H1 (cell line): ENCODE data around the gene GPBP1. TPM values are rescaled to one million over a fixed set of nuclear protein-coding genes. Genes with fewer than 3 reads are reported as not detected.

Experiments used
- CTCF ChIA-PET: fragments of 300-600 bp; sonication (Branson Sonifier 250); formaldehyde crosslinking; loops from one replicate; lab custom pipeline; 2021; ENCODE audit not compliant: partially characterized antibody; lab: Charles Lee
- POLR2A ChIA-PET: fragments of 300-600 bp; sonication (Branson Sonifier 250); formaldehyde crosslinking; loops from one replicate; lab custom pipeline; 2021; ENCODE audit warnings: inconsistent platforms; ENCODE audit not compliant: partially characterized antibody; lab: Charles Lee
- DNase-seq, 2 experiments: peaks; one replicate each; pipeline versions ENCODE4 v3.0.0 to v3.0.0-alpha.2; 2010 to 2022; ENCODE audit warnings: low spot score in 2 of 2, low read depth in 1 of 2, mixed read lengths in 1 of 2
- FAIRE-seq: peaks from 2 replicates; lab custom pipeline; 2011; peaks lifted over from hg19 to GRCh38; lab: Jason Lieb, UNC
- H2AFZ ChIP-seq: 2 replicates; pipeline ENCODE4 v1.8.1; 2012; ENCODE audit warnings: low read length, inconsistent platforms
- H2AK5ac ChIP-seq: 2 replicates; pipeline ENCODE4 v1.6.1; 2013; ENCODE audit warnings: low read depth, low read length
- H2BK120ac ChIP-seq: replicated peaks from 2 replicates; pipeline ENCODE3; 2013; ENCODE audit warnings: low read depth, low read length, inconsistent platforms
- H2BK12ac ChIP-seq: 2 replicates; pipeline ENCODE4 v1.6.1; 2013; ENCODE audit warnings: low read depth, low read length
- H2BK15ac ChIP-seq: 2 replicates; pipeline ENCODE4 v1.6.1; 2013; ENCODE audit warnings: low read length
- H2BK20ac ChIP-seq: 2 replicates; pipeline ENCODE4 v1.6.1; 2013; ENCODE audit warnings: low read length
- H2BK5ac ChIP-seq: 2 replicates; pipeline ENCODE4 v1.6.1; 2013; ENCODE audit warnings: low read depth, low read length
- H3K14ac ChIP-seq: 2 replicates; pipeline ENCODE4 v1.6.1; 2013; ENCODE audit warnings: inconsistent platforms; ENCODE audit not compliant: insufficient read length
- H3K18ac ChIP-seq: 2 replicates; pipeline ENCODE4 v1.6.1; 2013; ENCODE audit warnings: low read length; ENCODE audit errors: extremely low read depth
- H3K23ac ChIP-seq: 2 replicates; pipeline ENCODE4 v1.6.1; 2013; ENCODE audit warnings: inconsistent platforms; ENCODE audit not compliant: insufficient read length
- H3K23me2 ChIP-seq: 2 replicates; pipeline ENCODE4 v1.6.1; 2013; ENCODE audit warnings: low read depth, low read length
- H3K27ac ChIP-seq: 2 replicates; pipeline ENCODE4 v1.6.1; 2011; ENCODE audit warnings: low read depth, low read length, inconsistent platforms
- H3K27me3 ChIP-seq, 4 experiments: replicated peaks in 1 of 4; 1 replicate in 1 of 4; 2 replicates in 3 of 4; pipeline versions ENCODE4 v1.6.1 to v1.8.1; 2011 to 2013; ENCODE audit warnings: low read length in 3 of 4, mild to moderate bottlenecking in 3 of 4, inconsistent platforms in 2 of 4, mixed read lengths in 2 of 4, moderate library complexity in 1 of 4; ENCODE audit not compliant: control insufficient read depth in 3 of 4, insufficient read depth in 3 of 4; ENCODE audit errors: extremely low read depth in 1 of 4
- H3K36me3 ChIP-seq, 4 experiments: 2 replicates each; pipeline versions ENCODE4 v1.6.1 to v1.8.1; 2011 to 2013; ENCODE audit warnings: mild to moderate bottlenecking in 4 of 4, low read length in 3 of 4, moderate library complexity in 2 of 4, control low read depth in 1 of 4, inconsistent platforms in 1 of 4; ENCODE audit not compliant: insufficient read depth in 4 of 4, control insufficient read depth in 2 of 4
- H3K4ac ChIP-seq: replicated peaks from 2 replicates; pipeline ENCODE3; 2013; ENCODE audit warnings: low read length, low read depth, mixed read lengths, inconsistent platforms; ENCODE audit not compliant: insufficient read length
- H3K4me1 ChIP-seq, 4 experiments: replicated peaks in 1 of 4; 1 replicate in 1 of 4; 2 replicates in 3 of 4; pipeline versions ENCODE4 v1.6.1 to v1.8.1; 2011 to 2013; ENCODE audit warnings: low read length in 3 of 4, inconsistent platforms in 2 of 4, mixed read lengths in 1 of 4; ENCODE audit not compliant: insufficient read depth in 4 of 4, control insufficient read depth in 3 of 4
- H3K4me2 ChIP-seq, 2 experiments: 2 replicates each; pipeline versions ENCODE4 v1.6.1 to v1.8.1; 2011 to 2013; ENCODE audit warnings: low read depth in 2 of 2, low read length in 2 of 2, control low read depth in 1 of 2, inconsistent platforms in 1 of 2, mild to moderate bottlenecking in 1 of 2; ENCODE audit not compliant: insufficient read depth in 1 of 2
- H3K4me3 ChIP-seq, 4 experiments: fragments of 200-600, 300-600 bp in 1 of 4; sonication (generic), shearing (Covaris generic), sonication (Bioruptor Twin) in 1 of 4; 2 replicates each; pipeline versions ENCODE4 v1.5.1 to v1.8.1; 2011 to 2016; ENCODE audit warnings: low read length in 4 of 4, low read depth in 3 of 4, control low read depth in 2 of 4, inconsistent platforms in 2 of 4, mild to moderate bottlenecking in 2 of 4, mixed read lengths in 1 of 4, moderate library complexity in 1 of 4; ENCODE audit not compliant: insufficient read depth in 2 of 4; ENCODE audit errors: extremely low read depth in 1 of 4
- H3K56ac ChIP-seq: replicated peaks from 2 replicates; pipeline ENCODE3; 2013; ENCODE audit warnings: low read depth, mild to moderate bottlenecking, mixed read lengths, low read length, inconsistent platforms; ENCODE audit not compliant: insufficient read length
- H3K79me1 ChIP-seq: 2 replicates; pipeline ENCODE4 v1.6.1; 2013; ENCODE audit warnings: low read depth, low read length, control low read depth
- H3K79me2 ChIP-seq, 2 experiments: 2 replicates each; pipeline versions ENCODE4 v1.6.1 to v1.8.1; 2012 to 2013; ENCODE audit warnings: low read length in 2 of 2, mild to moderate bottlenecking in 2 of 2, inconsistent platforms in 1 of 2; ENCODE audit not compliant: insufficient read depth in 2 of 2, control insufficient read depth in 1 of 2
- H3K9ac ChIP-seq, 4 experiments: replicated peaks in 1 of 4; 1 replicate in 1 of 4; 2 replicates in 3 of 4; pipeline versions ENCODE4 v1.6.1 to v1.8.1; 2011 to 2013; ENCODE audit warnings: low read depth in 3 of 4, low read length in 3 of 4, control low read depth in 2 of 4, mild to moderate bottlenecking in 2 of 4, moderate library complexity in 2 of 4, inconsistent platforms in 1 of 4; ENCODE audit errors: extremely low read depth in 1 of 4
- H3K9me3 ChIP-seq, 2 experiments: 2 replicates each; pipeline versions ENCODE4 v1.6.1 to v1.8.1; 2012 to 2013; ENCODE audit warnings: mild to moderate bottlenecking in 2 of 2, moderate library complexity in 2 of 2, control low read depth in 1 of 2, inconsistent platforms in 1 of 2, low read depth in 1 of 2, low read length in 1 of 2, mixed read lengths in 1 of 2; ENCODE audit not compliant: insufficient read depth in 2 of 2
- H4K20me1 ChIP-seq, 2 experiments: replicated peaks in 1 of 2; 2 replicates each; pipeline versions ENCODE3 to v1.8.1; 2011 to 2013; ENCODE audit warnings: inconsistent platforms in 2 of 2, low read length in 2 of 2, mild to moderate bottlenecking in 1 of 2; ENCODE audit not compliant: insufficient read depth in 2 of 2, control insufficient read depth in 1 of 2
- H4K5ac ChIP-seq: 2 replicates; pipeline ENCODE4 v1.6.1; 2013; ENCODE audit warnings: low read length, low read depth, mixed read lengths, inconsistent platforms; ENCODE audit not compliant: insufficient read length
- H4K8ac ChIP-seq: 2 replicates; pipeline ENCODE4 v1.8.0; 2013; ENCODE audit warnings: mild to moderate bottlenecking, moderate library complexity, low read length, inconsistent platforms; ENCODE audit not compliant: insufficient read depth; ENCODE audit errors: extremely low read depth
- H4K91ac ChIP-seq: replicated peaks from 2 replicates; pipeline ENCODE3; 2013; ENCODE audit warnings: low read length, mixed read lengths, inconsistent platforms; ENCODE audit not compliant: insufficient read length
- BACH1 ChIP-seq: IDR thresholded peaks from 2 replicates; pipeline ENCODE4 v1.6.1; 2012; ENCODE audit warnings: low read length, improper control_type of control experiment
- CBX8 ChIP-seq: fragments of 300-800, 300-1000 bp; sonication (generic); IDR thresholded peaks from 2 replicates; pipeline ENCODE4 v1.7.1; 2016; ENCODE audit warnings: low read depth, low read length, borderline replicate concordance
- CHD2 ChIP-seq: IDR thresholded peaks from 2 replicates; pipeline ENCODE4 v1.6.1; 2012; ENCODE audit warnings: low read length, improper control_type of control experiment
- EZH2 ChIP-seq: fragments of 200-600 bp; sonication (generic); IDR thresholded peaks from 2 replicates; pipeline ENCODE4 v1.7.1; 2012; ENCODE audit warnings: low read depth, mild to moderate bottlenecking, moderate library complexity, low read length, inconsistent platforms; ENCODE audit not compliant: severe bottlenecking
- GABPA ChIP-seq: IDR thresholded peaks from 2 replicates; pipeline ENCODE4 v1.6.1; 2011; ENCODE audit warnings: mild to moderate bottlenecking, low read length, moderate library complexity, borderline replicate concordance; ENCODE audit not compliant: insufficient read depth
- HDAC6 ChIP-seq: IDR thresholded peaks from one replicate; pipeline ENCODE4 v1.7.1; 2012; ENCODE audit warnings: low read depth, mild to moderate bottlenecking, inconsistent platforms, low read length, moderate library complexity
- RAD21 ChIP-seq, 2 experiments: IDR thresholded peaks in 1 of 2; conservative IDR thresholded peaks in 1 of 2; 2 replicates each; pipeline ENCODE4 v1.6.1; 2011; ENCODE audit warnings: low read depth in 2 of 2, low read length in 2 of 2, improper control_type of control experiment in 1 of 2, inconsistent platforms in 1 of 2, mild to moderate bottlenecking in 1 of 2, moderate library complexity in 1 of 2
- RFX5 ChIP-seq: IDR thresholded peaks from 2 replicates; pipeline ENCODE4 v1.6.1; 2011; ENCODE audit warnings: low read depth, low read length, improper control_type of control experiment, borderline replicate concordance
- SRF ChIP-seq: IDR thresholded peaks from 2 replicates; pipeline ENCODE4 v1.6.1; 2011; ENCODE audit warnings: mild to moderate bottlenecking, low read depth, low read length, moderate library complexity
- TAF1 ChIP-seq: IDR thresholded peaks from 2 replicates; pipeline ENCODE4 v1.6.1; 2011; ENCODE audit warnings: mild to moderate bottlenecking, low read depth, low read length
- TAF7 ChIP-seq: optimal IDR thresholded peaks from 2 replicates; pipeline ENCODE3; 2011; ENCODE audit warnings: low read depth, mild to moderate bottlenecking, inconsistent platforms, low read length, moderate library complexity, borderline replicate concordance
- TBP ChIP-seq: IDR thresholded peaks from 2 replicates; pipeline ENCODE4 v1.6.1; 2011; ENCODE audit warnings: low read depth, low read length, improper control_type of control experiment
- TCF12 ChIP-seq: IDR thresholded peaks from 2 replicates; pipeline ENCODE4 v1.6.1; 2011; ENCODE audit warnings: low read depth, mild to moderate bottlenecking, low read length
- TEAD4 ChIP-seq: IDR thresholded peaks from 2 replicates; pipeline ENCODE4 v1.6.1; 2012; ENCODE audit warnings: low read depth, low read length, inconsistent platforms, mixed read lengths
- WGBS, 2 experiments: shearing (Covaris generic) in 1 of 2; methylation state at CpG; one replicate each; pipeline versions ENCODE4 v1.1.6 to v1.1.7; 2013 to 2015; ENCODE audit warnings: low lambda C conversion rate in 2 of 2, mixed read lengths in 2 of 2, inconsistent platforms in 1 of 2, low coverage in 1 of 2, missing lambda C conversion rate in 1 of 2; ENCODE audit not compliant: insufficient replicate concordance in 2 of 2, insufficient coverage in 1 of 2, insufficient read length in 1 of 2; ENCODE audit errors: extremely low coverage in 1 of 2, missing lambda C conversion rate in 1 of 2; 5-methylcytosine and 5-hydroxymethylcytosine counted together
- polyA plus RNA-seq, 7 experiments: library from polyadenylated mRNA; depleted of rRNA in 3 of 7; stranded (reverse) in 5 of 7; unstranded in 2 of 7; fragments of >200 nt in 5 of 7; fragments of 200-250 nt in 2 of 7; gene quantifications; 1 replicate in 5 of 7; 2 replicates in 1 of 7; 4 replicates in 1 of 7; pipeline versions ENCODE4 v1.2.1 to v1.2.3, GENCODE V29; 2011 to 2013; ENCODE audit warnings: missing spikeins in 2 of 7, mixed read lengths in 2 of 7
- total RNA-seq: library from RNA; stranded (reverse); fragmentation: NEBNext Ultra II Directional; extraction: Animal tissue kit (Norgen Biotek cat#: 25700); gene quantifications from 2 replicates; pipeline ENCODE4 v1.2.1, GENCODE V29; 2021
- TF ChIP-seq, protein P1 (sequence below): IDR thresholded peaks from 2 replicates; pipeline ENCODE4 v1.6.1; 2012; ENCODE audit warnings: inconsistent platforms

The GPBP1 gene
- total and polyA plus RNA-seq, 2 of the 8 experiments (the other 6 are each of a cell fraction or from before 2014, with no cell fraction given) = 29.2 to 108 TPM

DNA sequence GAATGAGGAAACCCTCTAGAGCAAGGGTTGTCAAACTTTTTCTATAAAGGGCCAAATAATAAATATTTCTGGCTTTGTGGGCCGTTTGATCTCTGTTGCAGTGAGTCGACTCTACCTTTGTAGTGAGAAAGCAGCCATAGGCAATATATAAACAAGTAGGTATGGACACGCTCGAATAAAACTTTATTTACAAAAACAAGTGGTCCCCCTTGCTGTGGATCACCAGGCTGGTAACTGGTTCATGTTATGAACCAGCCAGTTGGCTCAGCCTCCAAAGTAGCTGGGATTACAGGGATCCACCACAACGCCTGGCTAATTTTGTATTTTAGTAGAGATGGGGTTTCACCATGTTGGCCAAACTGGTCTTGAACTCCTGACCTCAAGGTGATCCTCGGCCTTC lies 118.5 kb downstream of the GPBP1 start:
- WGBS, 2 experiments = 99% methylated on average over 6 of the region's 6 CpGs; no CpG with 5 or more reads in 1 of the 2 experiments
- ChIA-PET CTCF (no interaction called here), POLR2A (no interaction called here)
- Histone ChIP-seq H2BK12ac (no peak overlapping the region), H3K23ac (no peak overlapping the region), H4K20me1 (no peaks in the 10 kb centered on the region), H3K4me3 (no peak overlapping the region), H2BK20ac (no peak overlapping the region), H3K36me3 (no peaks in the 10 kb centered on the region), H4K5ac (no peak overlapping the region), H4K8ac (no peak overlapping the region), H3K4ac (no peak overlapping the region), H3K23me2 (no peaks in the 10 kb centered on the region), H4K91ac (no peak overlapping the region), H2BK15ac (no peak overlapping the region), H3K9ac (no peak overlapping the region), H3K27me3 (no peaks in the 10 kb centered on the region), H2AK5ac (no peak overlapping the region), H3K18ac (no peak overlapping the region), H2AFZ (no peak overlapping the region), H3K79me2 (no peaks in the 10 kb centered on the region), H2BK120ac (no peak overlapping the region), H3K27ac (no peak overlapping the region), H3K79me1 (no peaks in the 10 kb centered on the region), H2BK5ac (no peak overlapping the region), H3K4me1 (peaks cover 0 to 10% (median 5%) of the 10 kb centered on the region in 4 experiments; a peak in 3 of 7 replicates), H3K56ac (no peak overlapping the region), H3K4me2 (no peak overlapping the region), H3K9me3 (no peaks in the 10 kb centered on the region), H3K14ac (no peak overlapping the region)
- no peak for DNase-seq
- no peak for FAIRE-seq
- TF ChIP-seq TBP (no peak), TEAD4 (no peak), CBX8 (no peak), GABPA (no peak), EZH2 (no peak), HDAC6 (no peak), TAF7 (no peak), CHD2 (no peak), BACH1 (no peak), RAD21 (IDR thresholded peaks at IDR 0.05 in 1 of 2, conservative IDR thresholded peaks at IDR 0.05 in 1 of 2; ENCODE audit: low read depth in 2 of 2, low read length in 2 of 2) (no peak), TCF12 (no peak), SRF (no peak), RFX5 (no peak), TAF1 (no peak)
- TF ChIP-seq, protein P1, sequence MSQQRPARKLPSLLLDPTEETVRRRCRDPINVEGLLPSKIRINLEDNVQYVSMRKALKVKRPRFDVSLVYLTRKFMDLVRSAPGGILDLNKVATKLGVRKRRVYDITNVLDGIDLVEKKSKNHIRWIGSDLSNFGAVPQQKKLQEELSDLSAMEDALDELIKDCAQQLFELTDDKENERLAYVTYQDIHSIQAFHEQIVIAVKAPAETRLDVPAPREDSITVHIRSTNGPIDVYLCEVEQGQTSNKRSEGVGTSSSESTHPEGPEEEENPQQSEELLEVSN = no peak
